ENCODE measurements around the gene DENND4C. TPM values are rescaled to one million over a fixed set of nuclear protein-coding genes. Genes with fewer than 3 reads are reported as not detected.
"Not testable (repeated sequence)": the region's sequence is repeated elsewhere in the genome, so short reads cannot be mapped to it uniquely, and the experiment has no call there.

The DENND4C gene
- total RNA-seq, 2 donors from 2014 or later = 81.1 to 88.2 TPM

- Histone ChIP-seq H3K27me3 (replicated peaks; ENCODE audit: insufficient read depth) (no peaks in the 10 kb centered on the region), H3K36me3 (no peaks in the 10 kb centered on the region), H3K4me1 (ENCODE audit: control insufficient read depth in 1 of 2, low read depth in 2 of 2) (peaks cover 7 to 12% of the 10 kb centered on the region in 2 donors), H3K4me3 (no peak overlapping the region), H3K9me3 (no peaks in the 10 kb centered on the region), H3K27ac (no peak overlapping the region)
- ATAC-seq (ENCODE audit: insufficient number of reproducible peaks, low FRiP score, low read depth) (no peak), DNase-seq (ENCODE audit: low spot score) (no peak)
- TF ChIP-seq, protein P1, sequence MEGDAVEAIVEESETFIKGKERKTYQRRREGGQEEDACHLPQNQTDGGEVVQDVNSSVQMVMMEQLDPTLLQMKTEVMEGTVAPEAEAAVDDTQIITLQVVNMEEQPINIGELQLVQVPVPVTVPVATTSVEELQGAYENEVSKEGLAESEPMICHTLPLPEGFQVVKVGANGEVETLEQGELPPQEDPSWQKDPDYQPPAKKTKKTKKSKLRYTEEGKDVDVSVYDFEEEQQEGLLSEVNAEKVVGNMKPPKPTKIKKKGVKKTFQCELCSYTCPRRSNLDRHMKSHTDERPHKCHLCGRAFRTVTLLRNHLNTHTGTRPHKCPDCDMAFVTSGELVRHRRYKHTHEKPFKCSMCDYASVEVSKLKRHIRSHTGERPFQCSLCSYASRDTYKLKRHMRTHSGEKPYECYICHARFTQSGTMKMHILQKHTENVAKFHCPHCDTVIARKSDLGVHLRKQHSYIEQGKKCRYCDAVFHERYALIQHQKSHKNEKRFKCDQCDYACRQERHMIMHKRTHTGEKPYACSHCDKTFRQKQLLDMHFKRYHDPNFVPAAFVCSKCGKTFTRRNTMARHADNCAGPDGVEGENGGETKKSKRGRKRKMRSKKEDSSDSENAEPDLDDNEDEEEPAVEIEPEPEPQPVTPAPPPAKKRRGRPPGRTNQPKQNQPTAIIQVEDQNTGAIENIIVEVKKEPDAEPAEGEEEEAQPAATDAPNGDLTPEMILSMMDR (IDR thresholded peaks at IDR 0.05) = no peak
Measured at GRCh38 chr9:19252174-19252884, 21.8 kb downstream of the DENND4C start.

DNA sequence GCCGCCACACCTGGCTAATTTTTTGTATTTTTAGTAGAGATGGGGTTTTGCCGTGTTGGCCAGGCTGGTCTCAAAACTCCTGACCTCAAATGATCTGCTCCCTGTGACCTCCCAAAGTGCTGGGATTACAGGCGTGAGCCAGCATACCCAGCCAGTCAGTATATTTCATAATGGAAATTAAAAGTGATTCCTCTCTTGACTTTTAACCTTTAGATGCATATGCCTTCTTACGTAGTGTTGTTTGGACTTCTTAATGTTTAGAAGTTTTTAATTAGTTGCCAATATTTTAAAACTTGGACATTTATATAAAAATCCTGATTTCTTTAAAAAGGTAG, 22.4 kb downstream of the DENND4C start:
- Histone ChIP-seq H3K36me3 (no peaks in the 10 kb centered on the region), H3K4me1 (ENCODE audit: control insufficient read depth in 1 of 2, low read depth in 2 of 2) (peaks cover 6 to 11% of the 10 kb centered on the region in 2 donors), H3K27ac (no peak overlapping the region), H3K27me3 (replicated peaks; ENCODE audit: insufficient read depth) (no peaks in the 10 kb centered on the region), H3K4me3 (no peak overlapping the region), H3K9me3 (no peaks in the 10 kb centered on the region)
- ATAC-seq (ENCODE audit: insufficient number of reproducible peaks, low FRiP score, low read depth) (no peak), DNase-seq (ENCODE audit: low spot score) (no peak)
- TF ChIP-seq, protein P1 (IDR thresholded peaks at IDR 0.05) = no peak

GRCh38 chr9:19255112-19255511, 24.6 kb downstream of the DENND4C start:
- no peak for ATAC-seq (ENCODE audit: insufficient number of reproducible peaks, low FRiP score, low read depth)
- no peak for DNase-seq (ENCODE audit: low spot score)

GRCh38 chr9:19255821-19256220, 25.3 kb downstream of the DENND4C start:
- no peaks in the 10 kb centered on the region for H3K36me3 ChIP-seq
- TF ChIP-seq, protein P1 (IDR thresholded peaks at IDR 0.05) = no peak
- no peaks in the 10 kb centered on the region for H3K27me3 ChIP-seq (replicated peaks; ENCODE audit: insufficient read depth)
- DNase-seq (ENCODE audit: low spot score) = no peak
- ATAC-seq (ENCODE audit: insufficient number of reproducible peaks, low FRiP score, low read depth) = no peak
- H3K4me3 ChIP-seq = no peak overlapping the region
- no peak overlapping the region for H3K27ac ChIP-seq
- no peaks in the 10 kb centered on the region for H3K9me3 ChIP-seq
- peaks cover 6 to 7% of the 10 kb centered on the region in 2 donors for H3K4me1 ChIP-seq (ENCODE audit: control insufficient read depth in 1 of 2, low read depth in 2 of 2)

More at GRCh38 chr9:19255112-19255511, 24.6 kb downstream of the DENND4C start:
- no peak overlapping the region for H3K27ac ChIP-seq
- H3K9me3 ChIP-seq = no peaks in the 10 kb centered on the region
- H3K36me3 ChIP-seq = no peaks in the 10 kb centered on the region
- H3K27me3 ChIP-seq (replicated peaks; ENCODE audit: insufficient read depth) = no peaks in the 10 kb centered on the region
- peaks cover 6 to 7% of the 10 kb centered on the region in 2 donors for H3K4me1 ChIP-seq (ENCODE audit: control insufficient read depth in 1 of 2, low read depth in 2 of 2)
- TF ChIP-seq, protein P1 (IDR thresholded peaks at IDR 0.05) = no peak
- H3K4me3 ChIP-seq = no peak overlapping the region

GRCh38 chr9:19259665-19260255, 29.3 kb downstream of the DENND4C start:
- not testable (repeated sequence) for H3K27me3 ChIP-seq (replicated peaks; ENCODE audit: insufficient read depth); H3K27ac ChIP-seq; H3K4me3 ChIP-seq; DNase-seq (ENCODE audit: low spot score); H3K9me3 ChIP-seq; ATAC-seq (ENCODE audit: insufficient number of reproducible peaks, low FRiP score, low read depth); H3K36me3 ChIP-seq; H3K4me1 ChIP-seq (ENCODE audit: control insufficient read depth in 1 of 2, low read depth in 2 of 2)

DNA sequence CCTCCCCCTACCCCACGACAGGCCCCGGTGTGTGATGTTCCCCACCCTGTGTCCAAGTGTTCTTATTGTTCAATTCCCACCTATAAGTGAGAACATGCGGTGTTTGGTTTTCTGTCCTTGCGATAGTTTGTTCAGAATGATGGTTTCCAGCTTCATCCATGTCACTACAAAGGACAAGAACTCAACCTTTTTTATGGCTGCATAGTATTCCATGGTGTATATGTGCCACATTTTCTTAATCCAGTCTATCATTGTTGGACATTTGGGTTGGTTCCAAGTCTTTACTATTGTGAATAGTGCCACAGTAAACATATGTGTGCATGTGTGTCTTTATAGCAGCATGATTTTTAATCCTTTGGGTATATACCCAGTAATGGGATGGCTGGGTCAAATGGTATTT, 35.1 kb downstream of the DENND4C start:
- not testable (repeated sequence) for H3K9me3 ChIP-seq; DNase-seq (ENCODE audit: low spot score); H3K27me3 ChIP-seq (replicated peaks; ENCODE audit: insufficient read depth); H3K4me3 ChIP-seq; H3K36me3 ChIP-seq; H3K4me1 ChIP-seq (ENCODE audit: control insufficient read depth in 1 of 2, low read depth in 2 of 2); ATAC-seq (ENCODE audit: insufficient number of reproducible peaks, low FRiP score, low read depth); H3K27ac ChIP-seq

DNA sequence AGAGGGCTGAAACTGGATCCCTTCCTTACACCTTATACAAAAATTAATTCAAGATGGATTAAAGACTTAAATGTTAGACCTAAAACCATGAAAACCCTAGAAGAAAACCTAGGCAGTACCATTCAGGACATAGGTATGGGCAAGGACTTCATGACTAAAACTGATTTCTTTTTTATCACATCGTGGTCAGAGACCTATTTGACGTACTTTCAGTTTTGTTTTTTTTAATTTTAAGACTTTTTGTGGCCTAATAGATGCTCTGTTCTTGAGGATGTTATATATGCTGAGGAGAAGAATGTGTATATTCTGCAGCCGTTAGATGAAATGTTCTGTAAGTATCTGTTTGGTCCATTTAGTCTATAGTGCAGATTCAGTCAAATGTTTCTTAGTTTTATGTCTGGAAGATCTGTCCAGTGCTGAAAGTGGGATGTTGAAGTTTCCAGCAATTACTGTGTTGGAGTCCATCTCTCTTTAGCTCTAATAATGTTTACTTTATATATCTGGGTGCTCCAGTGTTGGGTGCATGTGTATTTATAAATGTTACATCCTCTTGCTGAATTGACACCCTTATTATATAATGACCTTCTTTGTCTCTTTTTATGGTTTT, 36.4 kb downstream of the DENND4C start:
- not testable (repeated sequence) for H3K4me3 ChIP-seq; H3K4me1 ChIP-seq (ENCODE audit: control insufficient read depth in 1 of 2, low read depth in 2 of 2); DNase-seq (ENCODE audit: low spot score); H3K27me3 ChIP-seq (replicated peaks; ENCODE audit: insufficient read depth); ATAC-seq (ENCODE audit: insufficient number of reproducible peaks, low FRiP score, low read depth); H3K9me3 ChIP-seq; H3K27ac ChIP-seq; H3K36me3 ChIP-seq

All from thoracic aorta (tissue), 2 donors.